Stimulated activated CD8-positive, alpha-beta memory T cell treated with anti-CD3 and anti-CD28 coated beads, Interleukin-12 subunit alpha, Interleukin-12 subunit beta, amount 100 ng/mL, for 4 hours (primary cell): ENCODE data around the gene EPHB4.
"Not testable (repeated sequence)": the region's sequence is repeated elsewhere in the genome, so short reads cannot be mapped to it uniquely, and the experiment has no call there.

Experiments
- DNase-seq: peaks from one replicate; pipeline ENCODE4 v3.0.0-alpha.2; 2020; ENCODE audit warnings: low read depth

EPHB4 gene

DNA sequence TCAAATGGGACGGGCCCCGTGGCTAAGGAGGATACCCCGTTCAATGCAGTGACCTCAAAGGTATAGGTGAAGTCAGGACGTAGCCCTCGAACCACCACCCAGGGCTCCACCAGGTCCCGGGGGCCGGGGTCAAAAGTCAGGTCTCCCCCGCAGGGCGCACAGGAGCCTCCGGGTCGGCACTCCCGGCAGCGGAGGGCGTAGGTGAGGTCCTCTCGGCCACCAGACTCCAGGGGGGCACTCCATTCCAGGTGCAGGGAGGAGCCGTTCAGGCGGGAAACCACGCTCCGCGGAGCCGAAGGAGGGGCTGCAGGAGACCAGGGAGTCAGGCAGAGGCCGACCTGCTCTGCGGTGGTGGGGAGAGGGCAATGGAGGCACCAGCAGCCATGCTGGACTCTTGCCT is 7.7 kb downstream of the EPHB4 start:
- DNase-seq = no peak

GRCh38 chr7:100818825-100819224 is 8.5 kb downstream of the EPHB4 start:
- no peak for DNase-seq

DNA sequence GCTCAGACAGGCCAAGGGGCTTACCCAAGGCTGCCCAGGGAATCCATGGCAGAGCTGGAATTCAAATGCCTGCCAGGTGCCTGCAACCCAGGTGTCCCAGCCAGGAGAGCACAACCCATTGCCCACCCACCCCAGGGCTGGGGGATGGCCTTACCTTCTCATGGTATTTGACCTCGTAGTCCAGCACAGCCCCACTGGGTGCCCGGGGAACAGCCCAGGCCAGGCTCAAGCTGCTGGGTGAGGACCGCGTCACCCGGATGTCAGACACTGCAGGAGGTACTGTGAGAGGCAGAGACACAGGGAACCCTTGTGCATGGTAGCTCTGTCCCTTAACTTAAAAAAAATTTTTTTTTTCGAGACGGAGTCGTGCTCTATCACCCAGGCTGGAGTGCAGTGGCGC is 9.0 kb downstream of the EPHB4 start:
- no peak for DNase-seq

- no peak for DNase-seq
Measured at GRCh38 chr7:100817097-100817496, 10.2 kb downstream of the EPHB4 start.

DNA sequence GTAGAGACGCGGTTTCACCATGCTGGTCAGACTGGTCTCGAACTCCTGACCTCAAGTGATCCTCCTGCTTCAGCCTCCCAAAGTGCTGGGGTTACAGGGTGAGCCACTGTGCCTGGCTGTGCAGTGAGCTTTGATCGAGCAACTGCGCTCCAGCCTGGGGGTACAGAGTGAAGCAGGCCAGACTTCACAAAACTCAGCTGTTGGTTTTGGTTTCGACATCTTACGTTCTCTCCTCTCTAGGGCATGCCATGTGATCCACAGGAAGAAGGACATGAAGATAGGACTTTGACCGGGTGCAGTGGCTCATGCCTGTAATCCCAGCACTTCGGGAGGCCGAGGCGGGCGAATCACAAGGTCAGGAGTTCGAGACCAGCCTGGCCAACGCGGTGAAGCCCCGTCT is 10.8 kb downstream of the EPHB4 start:
- DNase-seq = not testable (repeated sequence)

GRCh38 chr7:100812729-100813128 is 14.6 kb downstream of the EPHB4 start:
- DNase-seq = no peak

GRCh38 chr7:100811480-100811879 is 15.8 kb downstream of the EPHB4 start:
- no peak for DNase-seq

DNA sequence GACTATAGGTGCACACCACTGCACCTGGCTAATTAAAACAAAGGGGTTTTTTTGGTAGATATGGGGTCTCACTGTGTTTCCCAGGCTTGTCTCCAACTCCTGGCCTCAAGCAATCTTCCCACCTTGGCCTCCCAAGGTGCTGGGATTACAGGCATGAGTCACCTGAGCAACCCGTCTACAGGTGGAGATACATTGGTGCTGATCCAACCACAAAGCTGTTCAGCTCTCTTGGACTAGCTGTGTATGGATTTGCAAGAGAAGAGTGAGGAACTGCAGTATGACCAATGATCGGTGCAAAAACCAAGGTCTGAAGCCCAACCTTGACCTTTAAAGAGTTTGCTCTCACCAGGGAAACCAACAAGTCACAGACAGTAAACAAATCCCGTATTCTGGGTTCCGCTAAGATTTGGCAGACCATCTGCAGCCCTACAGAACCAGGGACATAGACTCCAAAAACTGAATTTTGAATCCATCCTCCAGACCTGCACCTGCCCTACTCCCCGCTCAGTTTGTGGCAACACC is 18.9 kb downstream of the EPHB4 start:
- no peak for DNase-seq

DNA sequence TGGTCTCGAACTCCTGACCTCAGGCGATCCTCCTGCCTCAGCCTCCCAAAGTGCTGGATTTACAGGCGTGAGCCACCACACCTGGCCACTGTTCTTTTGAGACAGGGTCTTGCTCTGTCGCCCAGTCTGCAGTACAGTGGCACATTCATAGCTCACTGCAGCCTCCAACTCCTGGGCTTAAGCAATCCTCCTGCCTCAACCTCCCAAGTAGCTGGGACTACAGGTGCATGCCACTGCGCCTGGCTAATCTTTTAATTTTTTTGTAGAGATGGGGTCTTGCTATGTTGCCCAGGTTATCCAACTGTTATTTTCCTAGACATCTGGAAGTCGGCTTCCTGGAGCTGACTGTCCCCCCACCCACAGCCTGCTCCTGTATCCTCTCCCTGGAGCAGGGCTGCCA is 20.4 kb downstream of the EPHB4 start:
- DNase-seq = not testable (repeated sequence)

DNA sequence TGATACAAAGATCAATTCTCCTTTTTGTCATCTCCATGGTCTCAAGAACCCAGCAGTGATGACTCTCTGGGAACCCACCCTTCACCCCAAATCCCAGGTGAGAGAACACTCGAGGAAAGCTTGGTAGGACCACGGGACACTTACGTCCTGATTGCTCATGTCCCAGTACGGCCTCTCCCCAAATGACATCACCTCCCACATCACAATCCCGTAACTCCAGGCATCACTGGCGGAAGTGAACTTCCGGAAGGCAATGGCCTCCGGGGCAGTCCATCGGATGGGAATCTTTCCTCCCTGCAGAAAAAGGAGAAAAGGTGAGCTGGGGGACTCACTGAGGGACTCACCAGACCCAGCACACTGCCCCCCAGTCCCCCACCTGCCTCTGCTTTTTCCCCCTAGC is 21.0 kb downstream of the EPHB4 start:
- no peak for DNase-seq

DNA sequence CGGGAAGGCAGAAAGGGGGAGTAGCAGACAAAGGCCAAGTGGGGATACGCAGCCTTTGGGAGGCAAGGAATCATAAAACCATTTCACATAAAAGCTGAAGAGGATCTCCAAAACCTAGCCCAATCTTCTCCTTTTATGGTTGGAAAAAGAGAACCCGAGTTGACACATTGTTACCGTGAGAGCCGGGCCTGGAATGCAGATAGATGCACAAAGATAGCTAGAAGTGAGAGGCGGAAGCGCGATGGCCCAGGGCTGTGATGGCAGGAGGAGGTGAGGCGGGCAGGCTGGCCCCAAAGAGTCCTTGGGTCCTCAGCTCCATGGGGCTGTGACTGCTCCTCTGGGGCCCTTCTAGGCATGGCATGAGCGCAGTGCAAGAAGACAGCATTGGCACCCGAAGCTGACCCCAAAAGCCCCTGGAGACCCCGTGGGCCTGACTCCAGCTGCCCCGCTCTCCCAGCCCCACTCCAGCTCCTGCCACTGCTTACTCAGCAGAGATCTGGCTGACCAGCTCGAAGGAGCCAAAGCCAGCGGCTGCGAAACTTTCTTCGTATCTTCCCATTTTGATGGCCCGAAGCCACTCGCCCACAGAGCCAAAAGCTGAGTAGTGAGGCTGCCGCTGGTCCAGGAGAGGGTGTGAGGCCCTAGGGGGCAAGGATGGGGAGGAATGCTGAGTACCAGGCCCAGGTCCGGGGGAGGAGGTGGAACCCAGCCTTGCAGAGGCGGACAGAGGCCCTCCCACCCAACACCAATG is 22.5 kb downstream of the EPHB4 start:
- DNase-seq = no peak

DNA sequence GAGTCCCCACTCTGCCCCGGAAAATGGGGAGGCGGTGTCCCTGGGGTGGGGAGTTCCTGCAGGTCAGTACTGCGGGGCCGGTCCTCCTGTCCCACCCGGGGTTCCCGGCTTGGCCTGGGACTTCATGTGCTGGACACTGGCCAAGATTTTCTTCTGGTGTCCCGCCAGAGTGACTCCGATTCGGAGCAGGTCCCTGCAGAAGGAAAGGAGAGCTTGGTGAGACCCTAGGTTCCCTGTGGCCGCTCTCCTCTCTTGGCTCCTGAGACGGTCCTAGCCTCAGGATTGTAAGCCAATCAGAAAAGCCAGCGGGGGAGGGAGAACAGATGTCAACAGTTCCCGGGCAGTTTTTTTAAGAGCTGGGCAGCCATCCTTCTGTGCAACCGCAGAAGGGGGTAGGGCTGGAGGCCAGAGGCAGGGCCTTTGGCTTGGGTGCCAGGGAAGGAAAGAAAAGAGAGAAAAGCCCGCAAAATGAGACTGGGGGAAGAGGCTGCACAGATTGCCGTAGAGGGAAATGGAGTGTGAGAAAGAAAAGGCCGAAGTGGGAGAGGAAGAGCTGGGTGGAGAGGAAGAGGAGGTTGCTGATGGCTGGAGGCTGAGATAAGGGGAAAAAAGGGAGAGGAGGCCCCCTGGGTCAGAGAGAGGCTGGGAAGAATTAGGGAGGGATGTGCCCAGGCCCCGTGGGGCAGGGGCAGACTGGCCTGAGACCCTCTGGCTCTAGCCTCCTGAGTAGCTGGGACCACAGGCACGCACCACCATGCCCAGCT is 23.7 kb downstream of the EPHB4 start:
- DNase-seq = no peak

DNA sequence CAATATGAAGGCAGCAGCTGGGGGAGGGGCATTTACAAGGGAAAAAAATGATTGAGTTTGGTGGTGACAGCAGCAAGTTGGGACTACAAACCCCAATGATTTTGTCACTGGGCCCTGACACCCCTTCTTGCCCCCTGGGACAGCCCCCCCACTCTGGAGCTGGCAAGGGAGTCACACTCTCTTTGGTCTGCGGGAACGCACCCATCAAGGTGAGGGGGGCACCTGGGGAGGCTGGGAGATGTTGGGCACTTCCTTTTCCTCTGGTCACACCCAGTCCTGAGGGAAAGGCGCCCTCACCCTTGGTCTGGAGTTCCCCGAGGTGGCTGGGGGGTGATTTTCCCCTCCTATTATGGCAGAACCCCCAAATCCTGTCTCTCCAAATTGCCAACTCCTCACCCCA is 24.4 kb downstream of the EPHB4 start:
- no peak for DNase-seq

- DNase-seq = no peak
Measured at GRCh38 chr7:100801833-100802568, 25.3 kb downstream of the EPHB4 start.

DNA sequence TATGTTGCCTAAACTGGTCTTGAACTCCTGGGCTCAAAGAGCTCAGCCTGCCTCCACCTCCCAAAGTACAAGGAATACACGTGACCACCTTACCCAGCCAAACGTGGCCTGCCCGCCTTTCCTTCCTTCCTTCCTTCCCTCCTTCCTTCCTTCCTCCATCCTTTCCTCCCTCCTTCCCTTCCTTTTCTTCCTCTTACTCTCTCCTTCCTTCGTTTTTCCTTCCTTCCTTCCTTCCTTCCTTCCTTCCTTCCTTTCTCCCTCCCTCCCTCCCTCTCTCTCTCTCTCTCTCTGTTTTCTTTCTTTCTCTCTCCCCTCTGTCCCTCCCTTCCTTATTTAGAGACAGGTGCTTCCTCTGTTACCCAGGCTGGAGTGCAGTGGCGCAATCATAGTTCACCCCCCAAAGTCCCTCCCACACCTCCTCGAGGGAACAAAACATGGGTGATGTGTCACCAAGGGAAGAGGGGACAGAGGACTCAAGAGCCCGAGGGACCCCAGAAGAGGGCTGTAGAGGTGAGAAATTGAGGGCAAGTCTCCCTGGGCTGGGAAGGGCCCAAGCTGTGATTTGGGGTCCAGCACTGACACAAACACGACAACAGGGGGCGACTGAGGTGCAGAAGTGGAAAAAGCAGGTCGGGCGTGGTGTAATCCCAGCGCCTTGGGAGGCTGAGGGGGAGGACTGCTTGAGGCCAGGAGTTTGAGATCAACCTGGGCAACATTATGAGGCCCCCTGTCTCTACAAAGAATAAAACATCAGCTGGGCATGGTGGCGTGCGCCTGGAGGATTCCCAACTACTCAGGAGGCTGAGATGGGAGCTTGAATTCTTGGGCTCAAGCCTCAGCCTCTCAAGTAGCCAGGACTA is 28.1 kb downstream of the EPHB4 start:
- DNase-seq = peak; percentile 7

GRCh38 chr7:100794741-100795140 is 32.6 kb downstream of the EPHB4 start:
- no peak for DNase-seq

- DNase-seq = no peak
Measured at GRCh38 chr7:100793806-100794660, 33.3 kb downstream of the EPHB4 start.

DNA sequence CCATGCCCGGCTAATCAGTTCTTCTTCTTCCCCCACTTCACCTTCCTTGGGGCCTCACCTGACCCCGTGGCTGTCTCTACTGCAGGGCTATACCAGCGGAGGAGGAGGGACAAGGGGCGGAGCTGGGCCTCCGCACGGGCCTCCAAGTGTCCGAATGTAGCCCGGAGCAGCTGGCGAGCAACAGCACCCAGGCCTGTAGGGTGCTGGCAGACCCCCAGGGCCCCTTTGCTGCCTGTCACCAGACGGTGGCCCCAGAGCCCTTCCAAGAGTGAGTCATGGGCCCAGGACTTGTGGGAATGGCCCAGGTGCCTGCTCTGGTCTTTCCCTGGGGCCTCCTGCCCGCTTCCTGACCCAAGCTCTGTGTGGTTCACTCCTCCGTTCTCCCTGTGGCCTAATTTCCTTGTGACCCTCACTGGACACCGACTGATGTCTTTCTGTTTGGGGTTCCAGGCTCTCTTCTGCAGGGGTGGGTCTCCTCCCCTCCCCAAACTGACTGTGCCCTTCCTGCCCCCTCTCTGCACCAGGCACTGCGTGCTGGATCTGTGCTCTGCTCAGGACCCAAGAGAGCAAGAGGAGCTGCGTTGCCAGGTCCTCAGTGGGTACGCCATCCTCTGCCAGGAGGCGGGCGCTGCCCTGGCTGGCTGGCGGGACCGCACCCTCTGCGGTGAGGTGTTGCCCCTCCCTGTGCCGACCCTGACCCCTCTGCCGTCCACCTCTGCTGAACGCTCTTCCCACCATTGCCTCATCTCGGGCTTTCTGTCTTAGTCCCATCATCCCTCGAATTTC is 35.2 kb downstream of the EPHB4 start:
- no peak for DNase-seq

DNA sequence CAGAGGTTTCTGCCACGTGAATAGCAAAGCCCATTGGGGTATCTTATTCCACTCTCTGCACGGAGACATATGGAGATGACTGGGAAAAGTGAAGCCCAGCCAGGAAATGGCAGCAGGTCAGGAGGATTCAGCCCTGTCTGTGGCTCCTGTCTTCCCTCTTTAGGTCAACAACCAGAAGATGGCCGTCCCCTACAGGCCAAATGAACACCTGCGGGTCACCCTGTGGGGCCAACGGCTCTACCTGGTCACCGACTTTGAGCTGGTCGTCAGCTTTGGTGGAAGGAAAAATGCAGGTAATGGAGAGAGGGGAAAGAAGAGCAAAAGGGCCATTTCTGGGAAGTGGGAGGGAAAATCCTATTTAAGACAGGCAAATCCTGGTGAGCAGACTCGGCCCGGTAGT is 38.3 kb downstream of the EPHB4 start:
- DNase-seq = no peak

DNA sequence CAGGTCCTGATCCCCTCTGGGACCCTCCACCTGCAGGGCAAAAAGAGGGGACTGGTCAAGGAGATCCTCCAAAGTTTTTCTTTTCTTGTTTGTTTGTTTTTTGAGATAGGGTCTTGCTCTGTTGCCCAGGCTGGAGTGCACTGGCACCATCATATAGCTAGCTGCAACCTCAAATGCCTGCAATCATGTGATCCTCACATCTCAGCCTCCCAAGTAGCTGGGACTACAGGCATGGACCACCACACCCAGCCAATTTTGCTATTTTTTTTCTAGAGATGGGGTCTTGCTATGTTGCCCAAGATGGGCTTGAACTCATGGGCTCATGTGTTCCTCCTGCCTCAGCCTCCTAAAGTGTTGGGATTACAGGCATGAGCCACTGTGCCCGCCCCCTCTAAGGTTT is 41.0 kb downstream of the EPHB4 start:
- no peak for DNase-seq
